Measurements from ENCODE around the gene MOV10L1. TPM values are rescaled to one million over a fixed set of nuclear protein-coding genes. Genes with fewer than 3 reads are reported as not detected.

Gene MOV10L1
- total RNA-seq, 3 donors from 2014 or later = not detected

- no peaks in the 10 kb centered on the region for H3K9me3 Mint-ChIP-seq
- H3K36me3 Mint-ChIP-seq (ENCODE audit: insufficient read depth) = no peaks in the 10 kb centered on the region
- DNase-seq (peak; percentile 4), ATAC-seq (peak; percentile 15 to 27)
- peaks cover 33% of the 10 kb centered on the region for H3K27me3 Mint-ChIP-seq (ENCODE audit: low read depth)
- peaks cover 6% of the 10 kb centered on the region for H3K4me1 Mint-ChIP-seq (ENCODE audit: low read depth)
- H3K4me3 Mint-ChIP-seq = peak within 1 kb of the TSS; percentile 74
Observed at GRCh38 chr22:50170453-50171318, 80.9 kb downstream of the MOV10L1 start, which contains the start of gene PANX2. Gene PANX2, plus strand, starts transcription at chr22:50170731. Its CDS starts 0 bp downstream, at chr22:50170731.

GRCh38 chr22:50171319-50171964, 81.6 kb downstream of the MOV10L1 start:
- DNase-seq (peak; percentile 2), ATAC-seq (no peak)
- H3K4me1 Mint-ChIP-seq (ENCODE audit: low read depth) = peaks cover 6% of the 10 kb centered on the region
- H3K36me3 Mint-ChIP-seq (ENCODE audit: insufficient read depth) = no peaks in the 10 kb centered on the region
- peaks cover 33% of the 10 kb centered on the region for H3K27me3 Mint-ChIP-seq (ENCODE audit: low read depth)
- H3K9me3 Mint-ChIP-seq = no peaks in the 10 kb centered on the region
- peak overlapping the region; percentile 74 for H3K4me3 Mint-ChIP-seq

- ATAC-seq (no peak), DNase-seq (no peak)
- H3K27me3 Mint-ChIP-seq (ENCODE audit: low read depth) = peaks cover 33% of the 10 kb centered on the region
- H3K4me1 Mint-ChIP-seq (ENCODE audit: low read depth) = peaks cover 6% of the 10 kb centered on the region
- no peaks in the 10 kb centered on the region for H3K9me3 Mint-ChIP-seq
- no peaks in the 10 kb centered on the region for H3K36me3 Mint-ChIP-seq (ENCODE audit: insufficient read depth)
- peak overlapping the region; percentile 24 for H3K4me3 Mint-ChIP-seq
Observed at GRCh38 chr22:50171965-50172421, 82.2 kb downstream of the MOV10L1 start.

- Mint-ChIP-seq H3K27me3 (ENCODE audit: low read depth) (peaks cover 27% of the 10 kb centered on the region), H3K4me1 (ENCODE audit: low read depth) (peaks cover 6% of the 10 kb centered on the region), H3K4me3 (no peak overlapping the region), H3K36me3 (ENCODE audit: insufficient read depth) (no peaks in the 10 kb centered on the region), H3K9me3 (no peaks in the 10 kb centered on the region)
- ATAC-seq (no peak), DNase-seq (peak; percentile 1)
Observed at GRCh38 chr22:50173311-50173982, 83.6 kb downstream of the MOV10L1 start.

- Mint-ChIP-seq H3K36me3 (ENCODE audit: insufficient read depth) (no peaks in the 10 kb centered on the region), H3K4me3 (no peak overlapping the region), H3K9me3 (no peaks in the 10 kb centered on the region), H3K4me1 (ENCODE audit: low read depth) (peaks cover 4% of the 10 kb centered on the region), H3K27me3 (ENCODE audit: low read depth) (peaks cover 22% of the 10 kb centered on the region)
- DNase-seq = peak; percentile 3
- no peak for ATAC-seq
Observed at GRCh38 chr22:50173983-50174355, 84.2 kb downstream of the MOV10L1 start.

GRCh38 chr22:50174382-50175190, 84.8 kb downstream of the MOV10L1 start:
- DNase-seq = peak; percentile 1
- H3K4me1 Mint-ChIP-seq (ENCODE audit: low read depth) = peaks cover 1% of the 10 kb centered on the region
- no peak for ATAC-seq

GRCh38 chr22:50175191-50175461, 85.3 kb downstream of the MOV10L1 start:
- Mint-ChIP-seq H3K9me3 (no peaks in the 10 kb centered on the region), H3K36me3 (ENCODE audit: insufficient read depth) (no peaks in the 10 kb centered on the region), H3K4me3 (no peak overlapping the region), H3K4me1 (ENCODE audit: low read depth) (peaks cover 4% of the 10 kb centered on the region), H3K27me3 (ENCODE audit: low read depth) (peaks cover 21% of the 10 kb centered on the region)
- DNase-seq (peak; percentile 1), ATAC-seq (no peak)

More at GRCh38 chr22:50174382-50175190, 84.8 kb downstream of the MOV10L1 start:
- Mint-ChIP-seq H3K9me3 (no peaks in the 10 kb centered on the region), H3K27me3 (ENCODE audit: low read depth) (peaks cover 19% of the 10 kb centered on the region), H3K36me3 (ENCODE audit: insufficient read depth) (no peaks in the 10 kb centered on the region), H3K4me3 (no peak overlapping the region)

GRCh38 chr22:50175921-50176849, 86.4 kb downstream of the MOV10L1 start:
- Mint-ChIP-seq H3K27me3 (ENCODE audit: low read depth) (peaks cover 18% of the 10 kb centered on the region), H3K4me3 (no peak overlapping the region), H3K4me1 (ENCODE audit: low read depth) (peaks cover 4% of the 10 kb centered on the region), H3K36me3 (ENCODE audit: insufficient read depth) (no peaks in the 10 kb centered on the region), H3K9me3 (no peaks in the 10 kb centered on the region)
- ATAC-seq = no peak
- peak; percentile 3 for DNase-seq

- peak; percentile 2 for DNase-seq
- peaks cover 12% of the 10 kb centered on the region for H3K27me3 Mint-ChIP-seq (ENCODE audit: low read depth)
- no peak overlapping the region for H3K4me3 Mint-ChIP-seq
Observed at GRCh38 chr22:50176850-50177536, 87.2 kb downstream of the MOV10L1 start.

GRCh38 chr22:50177537-50178470, 88.0 kb downstream of the MOV10L1 start:
- H3K36me3 Mint-ChIP-seq (ENCODE audit: insufficient read depth) = no peaks in the 10 kb centered on the region
- peak; percentile 3 for DNase-seq
- H3K27me3 Mint-ChIP-seq (ENCODE audit: low read depth) = peaks cover 6% of the 10 kb centered on the region
- ATAC-seq = no peak
- no peak overlapping the region for H3K4me3 Mint-ChIP-seq
- no peaks in the 10 kb centered on the region for H3K9me3 Mint-ChIP-seq
- H3K4me1 Mint-ChIP-seq (ENCODE audit: low read depth) = peaks cover 4% of the 10 kb centered on the region

More at GRCh38 chr22:50176850-50177536, 87.2 kb downstream of the MOV10L1 start:
- Mint-ChIP-seq H3K36me3 (ENCODE audit: insufficient read depth) (no peaks in the 10 kb centered on the region), H3K4me1 (ENCODE audit: low read depth) (peaks cover 4% of the 10 kb centered on the region), H3K9me3 (no peaks in the 10 kb centered on the region)
- no peak for ATAC-seq

GRCh38 chr22:50178471-50178864, 88.7 kb downstream of the MOV10L1 start:
- DNase-seq = peak; percentile 3
- Mint-ChIP-seq H3K36me3 (ENCODE audit: insufficient read depth) (no peaks in the 10 kb centered on the region), H3K4me1 (ENCODE audit: low read depth) (peaks cover 4% of the 10 kb centered on the region), H3K4me3 (no peak overlapping the region), H3K9me3 (no peaks in the 10 kb centered on the region), H3K27me3 (ENCODE audit: low read depth) (peaks cover 3% of the 10 kb centered on the region)
- ATAC-seq = no peak
